PC-3 (cell line): ENCODE measurements around the gene HMG20A.

ENCODE experiments used
- CTCF ChIP-seq: fragments of 300-600 bp; sonication (generic); conservative IDR thresholded peaks from 2 replicates; pipeline ENCODE4 v1.5.1; 2017; ENCODE audit warnings: antibody characterized with exemption, low read depth, mild to moderate bottlenecking, low read length
- EZH2 ChIP-seq: fragments of 300-600 bp; sonication (generic); IDR thresholded peaks from one replicate; pipeline ENCODE4 v1.6.1; 2017; ENCODE audit warnings: antibody characterized with exemption, mild to moderate bottlenecking, low read length; ENCODE audit not compliant: unreplicated experiment
- EZH2phosphoT487 ChIP-seq: fragments of 300-600 bp; sonication (generic); IDR thresholded peaks from 2 replicates; pipeline ENCODE4 v1.6.1; 2018; ENCODE audit warnings: mild to moderate bottlenecking, antibody characterized with exemption, low read length, borderline replicate concordance

- TF ChIP-seq CTCF, result no peak
- no peak for TF ChIP-seq EZH2phosphoT487
- TF ChIP-seq EZH2, result no peak
These were observed 24.0 kb upstream of the HMG20A start for GRCh38 chr15:77396692-77397091.
